ENCODE measurements around the gene PRDX5. TPM values are rescaled to one million over a fixed set of nuclear protein-coding genes. Genes with fewer than 3 reads are reported as not detected.

PRDX5 gene
- total and polyA plus RNA-seq, 2 experiments from 2014 or later, result 212 to 312 TPM

DNA sequence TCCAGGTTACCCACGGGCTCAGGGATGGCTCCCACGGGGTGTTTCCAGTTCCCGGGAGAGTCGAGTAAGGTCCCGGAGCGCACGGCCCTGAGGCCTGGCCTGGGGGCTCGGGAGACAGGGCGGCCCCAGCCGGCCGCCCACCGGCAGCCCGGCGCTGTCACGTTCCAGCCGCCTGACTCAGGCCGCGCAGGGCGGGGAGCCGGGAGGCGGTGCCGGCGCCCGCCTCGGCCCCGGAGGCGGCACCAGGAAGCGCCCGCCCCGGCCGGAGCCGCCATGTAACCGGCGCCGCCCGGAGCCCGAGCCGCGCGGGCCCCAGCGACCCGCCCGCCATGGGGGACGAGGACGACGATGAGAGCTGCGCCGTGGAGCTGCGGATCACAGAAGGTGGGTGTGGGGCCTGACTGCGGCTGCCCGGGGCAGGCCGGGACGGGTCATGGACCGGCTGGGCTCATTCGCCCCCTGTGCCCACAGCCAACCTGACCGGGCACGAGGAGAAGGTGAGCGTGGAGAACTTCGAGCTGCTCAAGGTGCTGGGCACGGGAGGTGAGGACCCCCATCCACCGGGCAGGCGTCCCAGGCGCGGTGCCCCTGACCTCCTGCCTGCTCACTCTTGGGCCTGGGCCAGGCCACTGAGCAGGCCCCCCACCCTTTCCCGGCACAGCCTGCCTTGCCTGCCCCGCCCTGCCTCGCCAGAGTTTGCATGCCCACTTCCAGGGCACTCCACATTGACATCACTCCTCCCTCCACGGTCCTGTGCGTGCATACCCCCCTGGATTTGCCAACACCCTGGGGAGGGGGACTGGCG is 41.2 kb downstream of the PRDX5 start, which contains the start of gene RPS6KA4:
Gene RPS6KA4 (plus strand): TSS at position 256 of the 805 bp plus-strand sequence. CDS start 74 bp downstream, at position 330.
- Histone ChIP-seq H4K20me1 (replicated peaks; ENCODE audit: insufficient read depth) (no peaks in the 10 kb centered on the region), H3K4me2 (peak within 1 kb of the TSS; percentile 91), H3K79me2 (replicated peaks; ENCODE audit: insufficient read depth) (no peaks in the 10 kb centered on the region), H3K36me3 (ENCODE audit: insufficient read depth) (no peaks in the 10 kb centered on the region), H3K9me2 (ENCODE audit: insufficient read depth) (no peaks in the 10 kb centered on the region), H3K27me3 (ENCODE audit: insufficient read depth) (peaks cover 14% of the 10 kb centered on the region; the same call in 1 of the 2 replicates), H3K4me3 (peak within 1 kb of the TSS; percentile 86), H3K4me1 (ENCODE audit: insufficient read depth) (peaks cover 17% of the 10 kb centered on the region; the same call in 1 of the 2 replicates), H2AFZ (peak within 1 kb of the TSS; percentile 93; the same call in 1 of the 2 replicates), H3K27ac (ENCODE audit: low read depth) (no peak within 1 kb of the TSS), H3F3A (replicated peaks; ENCODE audit: low read depth) (0 out of 2 replicates have a peak, but pooled peaks cover 13% of the 10 kb centered on the region)
- DNase-seq (ENCODE audit: low spot score), result peak; percentile 76
- Mint-ChIP-seq H3K9me3 (no peaks in the 10 kb centered on the region), H3K27me3 (ENCODE audit: insufficient read depth, low read depth, poor library complexity) (peaks cover 18% of the 10 kb centered on the region), H3K36me3 (ENCODE audit: low read depth) (peaks cover 12% of the 10 kb centered on the region), H3K4me1 (peaks cover 29% of the 10 kb centered on the region), H3K4me3 (peak within 1 kb of the TSS; percentile 84), H3K27ac (no peak within 1 kb of the TSS)
- TF ChIP-seq EZH2 (IDR thresholded peaks at IDR 0.05; ENCODE audit: low read depth, unreplicated experiment), result no peak
- TF ChIP-seq CTCF (conservative IDR thresholded peaks at IDR 0.05; ENCODE audit: low read depth in 2 of 2), result no peak
- TF ChIP-seq POLR2AphosphoS5 (IDR thresholded peaks at IDR 0.05; ENCODE audit: low read depth), result peak; percentile 54
- peak; percentile 56 for ATAC-seq

GRCh38 chr11:64359712-64360445 is 42.0 kb downstream of the PRDX5 start:
- Histone ChIP-seq H3K36me3 (ENCODE audit: insufficient read depth) (no peaks in the 10 kb centered on the region), H3K79me2 (replicated peaks; ENCODE audit: insufficient read depth) (no peaks in the 10 kb centered on the region), H3K27me3 (ENCODE audit: insufficient read depth) (peaks cover 14% of the 10 kb centered on the region; the same call in 1 of the 2 replicates), H3K4me1 (ENCODE audit: insufficient read depth) (peaks cover 17% of the 10 kb centered on the region; the same call in 1 of the 2 replicates), H3F3A (replicated peaks; ENCODE audit: low read depth) (0 out of 2 replicates have a peak, but pooled peaks cover 13% of the 10 kb centered on the region), H3K9me2 (ENCODE audit: insufficient read depth) (no peaks in the 10 kb centered on the region), H3K4me2 (peak overlapping the region; percentile 91), H2AFZ (0 out of 2 replicates have a peak overlapping the region, but pooled peaks have one; percentile 93), H3K27ac (ENCODE audit: low read depth) (no peak overlapping the region), H3K4me3 (peak overlapping the region; percentile 86), H4K20me1 (replicated peaks; ENCODE audit: insufficient read depth) (no peaks in the 10 kb centered on the region; the same call in 1 of the 2 replicates)
- H3K36me3 Mint-ChIP-seq (ENCODE audit: low read depth), result peaks cover 12% of the 10 kb centered on the region
- H3K27ac Mint-ChIP-seq, result no peak overlapping the region
- ATAC-seq, result peak; percentile 46
- H3K9me3 Mint-ChIP-seq, result no peaks in the 10 kb centered on the region
- peak; percentile 72 for DNase-seq (ENCODE audit: low spot score)
- peaks cover 18% of the 10 kb centered on the region for H3K27me3 Mint-ChIP-seq (ENCODE audit: insufficient read depth, low read depth, poor library complexity)
- peaks cover 29% of the 10 kb centered on the region for H3K4me1 Mint-ChIP-seq
- H3K4me3 Mint-ChIP-seq, result peak overlapping the region; percentile 84
- TF ChIP-seq, protein P1, sequence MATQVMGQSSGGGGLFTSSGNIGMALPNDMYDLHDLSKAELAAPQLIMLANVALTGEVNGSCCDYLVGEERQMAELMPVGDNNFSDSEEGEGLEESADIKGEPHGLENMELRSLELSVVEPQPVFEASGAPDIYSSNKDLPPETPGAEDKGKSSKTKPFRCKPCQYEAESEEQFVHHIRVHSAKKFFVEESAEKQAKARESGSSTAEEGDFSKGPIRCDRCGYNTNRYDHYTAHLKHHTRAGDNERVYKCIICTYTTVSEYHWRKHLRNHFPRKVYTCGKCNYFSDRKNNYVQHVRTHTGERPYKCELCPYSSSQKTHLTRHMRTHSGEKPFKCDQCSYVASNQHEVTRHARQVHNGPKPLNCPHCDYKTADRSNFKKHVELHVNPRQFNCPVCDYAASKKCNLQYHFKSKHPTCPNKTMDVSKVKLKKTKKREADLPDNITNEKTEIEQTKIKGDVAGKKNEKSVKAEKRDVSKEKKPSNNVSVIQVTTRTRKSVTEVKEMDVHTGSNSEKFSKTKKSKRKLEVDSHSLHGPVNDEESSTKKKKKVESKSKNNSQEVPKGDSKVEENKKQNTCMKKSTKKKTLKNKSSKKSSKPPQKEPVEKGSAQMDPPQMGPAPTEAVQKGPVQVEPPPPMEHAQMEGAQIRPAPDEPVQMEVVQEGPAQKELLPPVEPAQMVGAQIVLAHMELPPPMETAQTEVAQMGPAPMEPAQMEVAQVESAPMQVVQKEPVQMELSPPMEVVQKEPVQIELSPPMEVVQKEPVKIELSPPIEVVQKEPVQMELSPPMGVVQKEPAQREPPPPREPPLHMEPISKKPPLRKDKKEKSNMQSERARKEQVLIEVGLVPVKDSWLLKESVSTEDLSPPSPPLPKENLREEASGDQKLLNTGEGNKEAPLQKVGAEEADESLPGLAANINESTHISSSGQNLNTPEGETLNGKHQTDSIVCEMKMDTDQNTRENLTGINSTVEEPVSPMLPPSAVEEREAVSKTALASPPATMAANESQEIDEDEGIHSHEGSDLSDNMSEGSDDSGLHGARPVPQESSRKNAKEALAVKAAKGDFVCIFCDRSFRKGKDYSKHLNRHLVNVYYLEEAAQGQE (IDR thresholded peaks at IDR 0.05; ENCODE audit: unreplicated experiment), result no peak
- TF ChIP-seq CTCF (conservative IDR thresholded peaks at IDR 0.05; ENCODE audit: low read depth in 2 of 2), result peak; percentile 14 to 68; a peak in 3 of 4 replicates
